Measurements from ENCODE around the gene LPP. TPM values are rescaled to one million over a fixed set of nuclear protein-coding genes. Genes with fewer than 3 reads are reported as not detected.
"Not testable (repeated sequence)": the region's sequence is repeated elsewhere in the genome, so short reads cannot be mapped to it uniquely, and the experiment has no call there.

The LPP gene
- polyA plus RNA-seq, 1 donor (not counting 4 experiments of a cell fraction or from before 2014, with no cell fraction given) = 16.0 TPM

DNA sequence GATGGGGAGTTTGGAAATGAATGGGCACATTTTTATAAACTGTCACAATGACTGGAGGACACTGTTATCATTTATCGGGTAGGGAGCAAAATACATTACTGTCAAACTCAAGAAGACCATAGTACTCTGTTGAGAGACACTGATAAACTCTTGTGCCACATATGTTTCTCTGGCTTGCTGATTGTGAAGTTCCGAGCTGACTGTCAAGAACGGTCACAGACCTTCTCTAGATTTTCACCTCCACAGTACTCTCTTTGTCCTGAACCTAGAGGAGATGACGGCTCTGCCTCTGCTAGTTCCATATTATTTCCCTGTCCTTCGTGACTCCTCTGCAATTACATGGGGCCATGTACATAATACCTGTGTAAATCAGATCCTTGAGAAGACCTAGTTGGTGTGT is 451.9 kb downstream of the LPP start:
- Histone ChIP-seq H3K36me3 (ENCODE audit: control insufficient read depth in 2 of 2, extremely low read depth in 1 of 2, insufficient read depth in 2 of 2, low read length in 2 of 2) (peaks cover 0 to 11% of the 10 kb centered on the region in 2 experiments), H3K9me1 (ENCODE audit: control insufficient read depth, extremely low read depth, insufficient read depth, low read length) (no peaks in the 10 kb centered on the region), H3K4me3 (ENCODE audit: control insufficient read depth in 2 of 3, extremely low read depth in 1 of 3, insufficient read depth in 2 of 3, low read depth in 1 of 3, low read length in 3 of 3) (no peak overlapping the region), H3K9me3 (ENCODE audit: control insufficient read depth, low read depth, low read length) (peaks cover 3% of the 10 kb centered on the region), H4K20me1 (ENCODE audit: control insufficient read depth, extremely low read depth, insufficient read depth, low read length) (no peaks in the 10 kb centered on the region), H3K27me3 (ENCODE audit: control insufficient read depth, extremely low read depth, insufficient read depth, low read length) (no peaks in the 10 kb centered on the region), H3K4me2 (ENCODE audit: control insufficient read depth, extremely low read depth, insufficient read depth, low read depth, low read length) (no peak overlapping the region), H3K4me1 (ENCODE audit: control insufficient read depth, extremely low read depth, insufficient read depth, low read length) (no peaks in the 10 kb centered on the region), H3K9ac (ENCODE audit: control insufficient read depth, extremely low read depth, insufficient read depth, low read length) (no peak overlapping the region), H3K27ac (ENCODE audit: control insufficient read depth, insufficient read depth, low read length) (no peak overlapping the region), H3K79me2 (ENCODE audit: control insufficient read depth, insufficient read depth, low read length) (no peaks in the 10 kb centered on the region), H2AFZ (ENCODE audit: control insufficient read depth, low read length) (no peak overlapping the region)
- TF ChIP-seq, protein P1, sequence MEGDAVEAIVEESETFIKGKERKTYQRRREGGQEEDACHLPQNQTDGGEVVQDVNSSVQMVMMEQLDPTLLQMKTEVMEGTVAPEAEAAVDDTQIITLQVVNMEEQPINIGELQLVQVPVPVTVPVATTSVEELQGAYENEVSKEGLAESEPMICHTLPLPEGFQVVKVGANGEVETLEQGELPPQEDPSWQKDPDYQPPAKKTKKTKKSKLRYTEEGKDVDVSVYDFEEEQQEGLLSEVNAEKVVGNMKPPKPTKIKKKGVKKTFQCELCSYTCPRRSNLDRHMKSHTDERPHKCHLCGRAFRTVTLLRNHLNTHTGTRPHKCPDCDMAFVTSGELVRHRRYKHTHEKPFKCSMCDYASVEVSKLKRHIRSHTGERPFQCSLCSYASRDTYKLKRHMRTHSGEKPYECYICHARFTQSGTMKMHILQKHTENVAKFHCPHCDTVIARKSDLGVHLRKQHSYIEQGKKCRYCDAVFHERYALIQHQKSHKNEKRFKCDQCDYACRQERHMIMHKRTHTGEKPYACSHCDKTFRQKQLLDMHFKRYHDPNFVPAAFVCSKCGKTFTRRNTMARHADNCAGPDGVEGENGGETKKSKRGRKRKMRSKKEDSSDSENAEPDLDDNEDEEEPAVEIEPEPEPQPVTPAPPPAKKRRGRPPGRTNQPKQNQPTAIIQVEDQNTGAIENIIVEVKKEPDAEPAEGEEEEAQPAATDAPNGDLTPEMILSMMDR (optimal IDR thresholded peaks at IDR 0.05 in 1 of 3, IDR thresholded peaks at IDR 0.05 in 1 of 3, conservative IDR thresholded peaks at IDR 0.05 in 1 of 3; ENCODE audit: extremely low read depth in 1 of 3, insufficient read depth in 2 of 3, low read length in 3 of 3) = no peak
- TF ChIP-seq EZH2 (IDR thresholded peaks at IDR 0.05; ENCODE audit: low read length) = no peak
- dilution Hi-C loops (cut with MboI; ENCODE audit: extremely low pct_ligation_motif_present, low sequenced_read_pairs) = no loop called here
- peak; percentile 71 for FAIRE-seq
- no peak for DNase-seq (ENCODE audit: low read depth, low spot score)

DNA sequence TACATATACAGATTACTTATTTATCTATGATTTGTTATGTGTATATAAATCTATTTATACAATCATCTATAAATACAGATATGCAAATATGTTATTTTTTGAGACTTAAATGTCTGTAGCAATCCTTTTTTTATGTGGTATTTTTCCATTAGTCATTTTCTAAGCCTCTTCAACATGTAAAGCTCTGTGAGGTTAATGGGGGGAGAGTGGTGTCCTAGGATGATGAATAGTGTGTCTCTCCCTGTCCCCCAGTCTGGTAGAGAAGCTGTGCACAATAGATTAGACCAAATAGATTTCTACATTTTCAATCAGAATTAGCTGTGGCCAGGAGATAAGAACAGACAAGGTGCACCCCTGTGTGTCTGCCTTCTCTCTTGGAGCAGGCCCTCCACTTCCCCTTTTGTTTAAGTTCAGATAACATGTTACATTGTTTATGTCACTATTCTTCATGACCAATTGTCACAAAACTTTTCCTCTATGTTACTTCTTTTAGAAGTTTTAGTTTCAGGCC is 453.9 kb downstream of the LPP start:
- DNase-seq (ENCODE audit: low read depth, low spot score) = no peak
- H3K9ac ChIP-seq (ENCODE audit: control insufficient read depth, extremely low read depth, insufficient read depth, low read length) = no peak overlapping the region
- H3K9me1 ChIP-seq (ENCODE audit: control insufficient read depth, extremely low read depth, insufficient read depth, low read length) = no peaks in the 10 kb centered on the region
- no peak overlapping the region for H2AFZ ChIP-seq (ENCODE audit: control insufficient read depth, low read length)
- H3K4me1 ChIP-seq (ENCODE audit: control insufficient read depth, extremely low read depth, insufficient read depth, low read length) = no peaks in the 10 kb centered on the region
- no peak overlapping the region for H3K4me3 ChIP-seq (ENCODE audit: control insufficient read depth in 2 of 3, extremely low read depth in 1 of 3, insufficient read depth in 2 of 3, low read depth in 1 of 3, low read length in 3 of 3)
- H4K20me1 ChIP-seq (ENCODE audit: control insufficient read depth, extremely low read depth, insufficient read depth, low read length) = no peaks in the 10 kb centered on the region
- H3K4me2 ChIP-seq (ENCODE audit: control insufficient read depth, extremely low read depth, insufficient read depth, low read depth, low read length) = no peak overlapping the region
- peaks cover 0 to 11% of the 10 kb centered on the region in 2 experiments for H3K36me3 ChIP-seq (ENCODE audit: control insufficient read depth in 2 of 2, extremely low read depth in 1 of 2, insufficient read depth in 2 of 2, low read length in 2 of 2)
- no peak for TF ChIP-seq EZH2 (IDR thresholded peaks at IDR 0.05; ENCODE audit: low read length)
- no peaks in the 10 kb centered on the region for H3K79me2 ChIP-seq (ENCODE audit: control insufficient read depth, insufficient read depth, low read length)
- dilution Hi-C loops (cut with MboI; ENCODE audit: extremely low pct_ligation_motif_present, low sequenced_read_pairs) = no loop called here
- FAIRE-seq = no peak
- no peak overlapping the region for H3K27ac ChIP-seq (ENCODE audit: control insufficient read depth, insufficient read depth, low read length)
- peaks cover 3% of the 10 kb centered on the region for H3K9me3 ChIP-seq (ENCODE audit: control insufficient read depth, low read depth, low read length)
- H3K27me3 ChIP-seq (ENCODE audit: control insufficient read depth, extremely low read depth, insufficient read depth, low read length) = no peaks in the 10 kb centered on the region

DNA sequence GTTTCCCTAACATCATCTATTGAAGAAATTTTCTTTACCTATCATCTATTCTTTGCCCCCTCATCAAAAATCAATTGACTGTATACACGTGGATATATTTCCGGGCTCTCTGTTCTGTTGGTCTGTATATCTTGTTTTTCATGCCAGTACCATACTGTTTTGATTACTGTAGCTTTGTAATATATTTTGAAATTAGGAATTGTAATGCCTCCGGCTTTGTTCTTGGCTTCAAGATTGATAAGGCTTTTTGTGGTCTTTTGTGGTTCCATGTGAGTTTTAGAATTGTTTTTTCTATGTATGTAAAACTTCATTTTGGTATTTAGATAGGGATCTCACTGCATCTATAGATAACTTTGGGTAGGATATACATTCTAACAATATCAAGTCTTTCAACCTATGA is 454.4 kb downstream of the LPP start:
- FAIRE-seq = no peak
- peaks cover 0 to 11% of the 10 kb centered on the region in 2 experiments for H3K36me3 ChIP-seq (ENCODE audit: control insufficient read depth in 2 of 2, extremely low read depth in 1 of 2, insufficient read depth in 2 of 2, low read length in 2 of 2)
- TF ChIP-seq, protein P1 (optimal IDR thresholded peaks at IDR 0.05 in 1 of 3, IDR thresholded peaks at IDR 0.05 in 1 of 3, conservative IDR thresholded peaks at IDR 0.05 in 1 of 3; ENCODE audit: extremely low read depth in 1 of 3, insufficient read depth in 2 of 3, low read length in 3 of 3) = no peak
- no peak for TF ChIP-seq EZH2 (IDR thresholded peaks at IDR 0.05; ENCODE audit: low read length)
- no peaks in the 10 kb centered on the region for H3K79me2 ChIP-seq (ENCODE audit: control insufficient read depth, insufficient read depth, low read length)
- no peak overlapping the region for H3K4me3 ChIP-seq (ENCODE audit: control insufficient read depth in 2 of 3, extremely low read depth in 1 of 3, insufficient read depth in 2 of 3, low read depth in 1 of 3, low read length in 3 of 3)
- H3K9me3 ChIP-seq (ENCODE audit: control insufficient read depth, low read depth, low read length) = peaks cover 3% of the 10 kb centered on the region
- no peak for DNase-seq (ENCODE audit: low read depth, low spot score)
- no peak overlapping the region for H3K27ac ChIP-seq (ENCODE audit: control insufficient read depth, insufficient read depth, low read length)
- H4K20me1 ChIP-seq (ENCODE audit: control insufficient read depth, extremely low read depth, insufficient read depth, low read length) = no peaks in the 10 kb centered on the region
- dilution Hi-C loops (cut with MboI; ENCODE audit: extremely low pct_ligation_motif_present, low sequenced_read_pairs) = no loop called here
- no peak overlapping the region for H3K4me2 ChIP-seq (ENCODE audit: control insufficient read depth, extremely low read depth, insufficient read depth, low read depth, low read length)
- no peaks in the 10 kb centered on the region for H3K9me1 ChIP-seq (ENCODE audit: control insufficient read depth, extremely low read depth, insufficient read depth, low read length)
- H3K9ac ChIP-seq (ENCODE audit: control insufficient read depth, extremely low read depth, insufficient read depth, low read length) = no peak overlapping the region
- H2AFZ ChIP-seq (ENCODE audit: control insufficient read depth, low read length) = no peak overlapping the region
- H3K27me3 ChIP-seq (ENCODE audit: control insufficient read depth, extremely low read depth, insufficient read depth, low read length) = no peaks in the 10 kb centered on the region
- H3K4me1 ChIP-seq (ENCODE audit: control insufficient read depth, extremely low read depth, insufficient read depth, low read length) = no peaks in the 10 kb centered on the region

DNA sequence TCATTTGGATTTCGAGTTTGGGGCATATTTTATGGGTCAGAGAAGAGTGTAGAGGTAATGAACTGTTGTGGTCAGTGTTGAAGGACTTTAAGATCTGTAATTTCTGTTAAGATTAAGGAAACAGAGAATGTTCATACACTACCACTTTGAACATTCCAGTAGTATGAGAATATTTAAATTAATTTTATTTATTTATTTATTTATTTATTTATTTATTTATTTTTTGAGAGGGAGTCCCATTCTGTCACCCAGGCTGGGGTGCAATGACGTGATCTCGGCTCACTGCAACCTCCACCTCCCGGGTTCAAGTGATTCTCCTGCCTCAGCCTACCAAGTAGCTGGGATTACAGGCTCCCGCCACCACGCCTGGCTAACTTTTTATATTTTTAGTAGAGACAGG is 459.8 kb downstream of the LPP start:
- H3K4me1 ChIP-seq (ENCODE audit: control insufficient read depth, extremely low read depth, insufficient read depth, low read length); dilution Hi-C loops (cut with MboI; ENCODE audit: extremely low pct_ligation_motif_present, low sequenced_read_pairs); H2AFZ ChIP-seq (ENCODE audit: control insufficient read depth, low read length); H3K79me2 ChIP-seq (ENCODE audit: control insufficient read depth, insufficient read depth, low read length); H3K9me3 ChIP-seq (ENCODE audit: control insufficient read depth, low read depth, low read length); H3K9ac ChIP-seq (ENCODE audit: control insufficient read depth, extremely low read depth, insufficient read depth, low read length); H3K4me2 ChIP-seq (ENCODE audit: control insufficient read depth, extremely low read depth, insufficient read depth, low read depth, low read length); FAIRE-seq; DNase-seq (ENCODE audit: low read depth, low spot score); H3K27ac ChIP-seq (ENCODE audit: control insufficient read depth, insufficient read depth, low read length); H3K27me3 ChIP-seq (ENCODE audit: control insufficient read depth, extremely low read depth, insufficient read depth, low read length); H3K4me3 ChIP-seq (ENCODE audit: control insufficient read depth in 2 of 3, extremely low read depth in 1 of 3, insufficient read depth in 2 of 3, low read depth in 1 of 3, low read length in 3 of 3); H4K20me1 ChIP-seq (ENCODE audit: control insufficient read depth, extremely low read depth, insufficient read depth, low read length); H3K9me1 ChIP-seq (ENCODE audit: control insufficient read depth, extremely low read depth, insufficient read depth, low read length): not testable (repeated sequence)
- H3K36me3 ChIP-seq (ENCODE audit: control insufficient read depth in 2 of 2, extremely low read depth in 1 of 2, insufficient read depth in 2 of 2, low read length in 2 of 2) = peaks cover 0 to 11% of the 10 kb centered on the region in 2 experiments

All from keratinocyte (primary cell).